ENCODE measurements around the gene PIN1. TPM values are rescaled to one million over a fixed set of nuclear protein-coding genes. Genes with fewer than 3 reads are reported as not detected.

PIN1 gene
- total and polyA plus RNA-seq, 2 of the 13 experiments (the other 11 are each of a cell fraction or from before 2014, with no cell fraction given) = 31.9 to 72.0 TPM

- no peak for TF ChIP-seq ZNF207 (IDR thresholded peaks at IDR 0.05; ENCODE audit: borderline replicate concordance)
- no peak for TF ChIP-seq SNAPC2 (CRISPR knock-in tag; IDR thresholded peaks at IDR 0.05)
- no peak for TF ChIP-seq SMAD1 (CRISPR knock-in tag; IDR thresholded peaks at IDR 0.05; ENCODE audit: borderline replicate concordance, low read depth)
- TF ChIP-seq POGZ (CRISPR knock-in tag; IDR thresholded peaks at IDR 0.05) = peak; percentile 59; the same call in 1 of the 2 replicates
- peak; percentile 94 for TF ChIP-seq ZNF574 (CRISPR knock-in tag; IDR thresholded peaks at IDR 0.05)
- peak; percentile 56; the same call in 1 of the 2 replicates for TF ChIP-seq SP5 (CRISPR knock-in tag; IDR thresholded peaks at IDR 0.05; ENCODE audit: borderline replicate concordance, low read depth)
- 0 out of 2 replicates have a peak, but pooled peaks have one; percentile 32 for TF ChIP-seq BORCS8-MEF2B (CRISPR knock-in tag; IDR thresholded peaks at IDR 0.05)
- TF ChIP-seq ZNF432 (CRISPR knock-in tag; IDR thresholded peaks at IDR 0.05; ENCODE audit: borderline replicate concordance) = no peak
- TF ChIP-seq ARNT2 (CRISPR knock-in tag; IDR thresholded peaks at IDR 0.05; ENCODE audit: low read depth) = peak; percentile 25; the same call in 1 of the 2 replicates
- TF ChIP-seq, protein P1, sequence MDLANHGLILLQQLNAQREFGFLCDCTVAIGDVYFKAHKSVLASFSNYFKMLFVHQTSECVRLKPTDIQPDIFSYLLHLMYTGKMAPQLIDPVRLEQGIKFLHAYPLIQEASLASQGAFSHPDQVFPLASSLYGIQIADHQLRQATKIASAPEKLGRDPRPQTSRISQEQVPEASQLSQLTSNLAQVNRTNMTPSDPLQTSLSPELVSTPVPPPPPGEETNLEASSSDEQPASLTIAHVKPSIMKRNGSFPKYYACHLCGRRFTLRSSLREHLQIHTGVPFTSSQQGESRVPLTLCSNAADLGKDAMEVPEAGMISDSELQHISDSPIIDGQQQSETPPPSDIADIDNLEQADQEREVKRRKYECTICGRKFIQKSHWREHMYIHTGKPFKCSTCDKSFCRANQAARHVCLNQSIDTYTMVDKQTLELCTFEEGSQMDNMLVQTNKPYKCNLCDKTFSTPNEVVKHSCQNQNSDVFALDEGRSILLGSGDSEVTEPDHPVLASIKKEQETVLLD (CRISPR knock-in tag; IDR thresholded peaks at IDR 0.05; ENCODE audit: low read depth) = peak; percentile 40; the same call in 1 of the 2 replicates
- no peak; the same call in 1 of the 2 replicates for TF ChIP-seq ZBTB38 (CRISPR knock-in tag; IDR thresholded peaks at IDR 0.05)
- TF ChIP-seq THAP11 (CRISPR knock-in tag; IDR thresholded peaks at IDR 0.05) = peak; percentile 96
- TF ChIP-seq U2AF2 (IDR thresholded peaks at IDR 0.05; ENCODE audit: low read depth, low read length) = 0 out of 2 replicates have a peak, but pooled peaks have one; percentile 45
- no peak for TF ChIP-seq CHD4 (IDR thresholded peaks at IDR 0.05; ENCODE audit: borderline replicate concordance, low read length)
- 0 out of 2 replicates have a peak, but pooled peaks have one; percentile 72 for TF ChIP-seq ZNF446 (CRISPR knock-in tag; IDR thresholded peaks at IDR 0.05)
- peak; percentile 85 for TF ChIP-seq DMAP1 (CRISPR knock-in tag; IDR thresholded peaks at IDR 0.05)
- TF ChIP-seq AFF4 (CRISPR knock-in tag; IDR thresholded peaks at IDR 0.05) = no peak
- TF ChIP-seq FOXK1 (CRISPR knock-in tag; IDR thresholded peaks at IDR 0.05; ENCODE audit: borderline replicate concordance, low read depth) = peak; percentile 95; the same call in 1 of the 2 replicates
- TF ChIP-seq RELA (CRISPR knock-in tag; IDR thresholded peaks at IDR 0.05) = peak; percentile 92
- TF ChIP-seq ZMAT3 (CRISPR knock-in tag; conservative IDR thresholded peaks at IDR 0.05) = 0 out of 2 replicates have a peak, but pooled peaks have one; percentile 48
Measured at GRCh38 chr19:9827289-9828238, 7.6 kb upstream of the PIN1 start, which contains the start of gene UBL5 (continued).
